COLO668 (cell line): ENCODE measurements around the gene RAD9A.
A peak's percentile ranks its signal among the peaks of the same experiment; 100 is the strongest.

ENCODE experiments used
- DNase-seq: peaks from one replicate; lab custom pipeline; 2025; ENCODE audit not compliant: unreplicated experiment; lab: John Stamatoyannopoulos, UW

RAD9A gene

GRCh38 chr11:67356864-67357561 lies 34.8 kb upstream of the RAD9A start:
- peak; percentile 60 for DNase-seq

DNA sequence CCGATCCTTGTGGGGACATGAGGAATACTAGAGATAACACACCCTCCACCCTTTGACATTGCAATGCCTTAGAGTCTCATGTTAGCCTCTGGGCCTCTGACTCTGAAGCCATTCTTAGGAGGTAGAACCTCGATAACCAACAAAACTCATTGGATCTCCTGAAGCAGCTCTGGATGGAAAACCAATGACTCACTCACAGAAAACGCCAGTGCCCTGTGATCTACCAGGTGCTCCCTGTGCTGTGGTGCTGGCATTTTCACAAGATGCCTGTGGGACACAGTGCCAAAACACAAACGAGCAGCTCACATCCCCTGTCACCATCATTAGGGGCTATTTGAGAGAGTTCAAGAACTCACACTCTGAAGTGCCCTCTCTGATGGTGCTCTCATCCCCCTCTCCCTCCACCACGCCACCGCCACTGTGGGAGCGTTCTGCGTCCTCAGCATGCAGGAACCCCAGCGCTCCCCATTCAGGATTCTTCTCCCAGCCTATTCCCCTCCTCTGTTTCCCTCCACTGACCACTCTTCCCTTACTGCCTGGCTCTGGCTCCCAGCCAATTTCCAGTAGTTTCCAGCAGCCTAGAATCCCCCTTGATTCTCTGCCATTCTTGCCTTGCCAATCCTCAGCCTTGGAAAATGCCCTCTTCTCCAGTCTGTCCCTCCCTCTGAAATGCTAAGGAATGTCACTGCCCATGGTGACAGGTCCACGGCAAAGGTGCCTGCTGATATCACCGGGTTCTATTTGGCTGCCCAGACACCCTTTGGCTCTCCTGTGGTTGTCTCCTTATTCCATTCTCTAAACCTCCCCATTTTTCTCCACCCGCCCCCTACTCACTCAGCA lies 33.7 kb upstream of the RAD9A start:
- DNase-seq = no peak

DNA sequence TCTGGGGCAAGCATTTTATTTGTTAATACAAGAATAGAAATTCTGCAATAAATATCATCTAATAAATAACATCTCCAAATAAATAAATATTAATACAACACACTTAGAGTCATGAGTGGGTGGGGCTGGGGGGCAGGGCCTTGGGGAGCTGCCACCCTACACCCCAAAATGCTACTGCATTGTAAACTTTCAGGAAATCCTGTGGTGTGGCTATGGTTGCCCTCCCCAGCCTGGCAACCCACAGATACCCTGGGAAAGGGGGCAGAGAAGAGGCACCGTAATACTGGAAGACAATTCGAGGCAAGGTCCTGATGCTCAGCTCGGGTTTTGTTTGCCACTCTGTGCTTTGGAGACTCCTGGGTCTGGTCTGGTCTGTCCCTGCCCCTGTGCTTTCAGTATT lies 27.6 kb upstream of the RAD9A start:
- no peak for DNase-seq

- no peak for DNase-seq
These were observed 26.7 kb upstream of the RAD9A start for GRCh38 chr11:67364783-67365722.

DNA sequence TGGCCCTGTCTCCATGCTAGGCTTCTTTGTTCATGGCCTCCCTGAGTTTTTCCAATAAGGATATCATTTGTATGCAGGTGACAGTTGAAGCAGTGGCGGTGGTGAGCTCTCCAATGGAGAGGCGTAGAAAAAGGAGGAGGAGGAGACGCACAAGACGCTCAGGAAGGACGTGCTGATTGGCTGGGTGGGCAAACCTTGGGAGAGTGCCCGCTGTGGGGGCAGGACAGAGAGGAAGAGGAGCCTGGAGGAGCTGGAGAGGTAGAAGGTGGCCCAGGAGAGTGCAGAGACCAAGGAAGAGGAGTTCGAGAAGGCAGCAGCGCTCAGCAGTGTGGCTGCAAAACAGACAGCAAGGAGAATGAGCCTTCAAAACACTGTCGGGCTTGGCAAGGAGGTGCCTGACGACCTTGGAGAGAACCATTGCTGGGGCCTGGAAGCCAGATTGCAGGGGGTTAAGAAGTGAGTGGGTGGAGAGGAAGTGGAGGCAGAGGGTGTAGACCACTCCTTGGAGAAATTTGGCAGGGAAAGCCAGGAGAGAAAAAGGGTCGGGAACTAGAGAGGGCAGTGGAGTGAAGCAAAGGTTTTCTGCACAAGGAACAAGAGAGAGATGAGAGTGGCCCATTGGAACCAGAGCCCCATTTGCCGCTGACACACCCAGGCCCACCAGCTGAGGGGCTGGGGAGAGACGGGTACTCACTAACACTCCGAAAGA lies 25.9 kb upstream of the RAD9A start:
- no peak for DNase-seq

- no peak for DNase-seq
These were observed 25.2 kb upstream of the RAD9A start for GRCh38 chr11:67366546-67366945.

GRCh38 chr11:67366961-67367760 lies 24.6 kb upstream of the RAD9A start:
- DNase-seq = no peak

DNA sequence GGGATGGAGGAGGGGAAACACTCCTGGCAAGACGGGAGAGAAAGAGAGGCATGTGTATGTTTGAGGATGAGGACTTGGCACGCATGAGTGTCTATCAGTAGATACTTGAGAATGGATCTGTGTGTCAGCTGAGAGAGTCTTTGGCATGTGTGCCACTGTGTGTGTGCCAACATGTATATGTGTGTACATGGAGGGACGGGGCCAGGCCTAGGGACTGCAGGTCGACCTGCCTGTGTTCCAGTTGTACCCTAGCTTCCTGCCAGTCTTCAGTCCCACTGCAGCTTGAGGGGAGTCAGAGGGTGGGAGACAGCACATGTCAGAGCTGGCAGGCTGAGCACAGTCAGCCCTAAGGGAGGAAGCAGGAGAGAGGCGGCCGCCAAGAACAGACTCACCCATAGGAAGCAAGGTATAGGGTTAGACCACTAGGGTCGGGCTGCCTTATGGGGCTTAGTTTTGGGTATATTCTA lies 24.0 kb upstream of the RAD9A start:
- DNase-seq = no peak

- no peak for DNase-seq
These were observed 23.2 kb upstream of the RAD9A start for GRCh38 chr11:67368621-67369020.

DNA sequence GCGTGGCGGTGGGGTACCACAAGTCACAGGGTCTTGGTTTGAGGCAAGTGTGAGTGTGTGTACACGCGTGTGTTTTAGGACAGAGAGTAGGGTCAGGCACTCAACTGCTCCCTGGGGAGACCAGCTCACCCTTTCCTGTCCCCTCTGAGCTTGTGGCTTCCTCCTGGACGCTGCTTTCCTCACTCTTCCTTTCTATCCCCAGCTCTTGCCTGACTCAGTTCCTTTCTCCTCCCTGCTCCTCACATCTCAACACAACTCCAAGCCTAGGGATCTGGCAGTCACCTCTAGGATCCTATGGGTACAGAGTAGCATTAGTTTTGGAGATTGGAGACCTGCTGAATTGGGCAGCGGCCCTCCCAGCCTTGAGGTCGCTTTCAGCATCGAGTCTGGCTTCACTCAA lies 22.5 kb upstream of the RAD9A start:
- no peak for DNase-seq

- DNase-seq = no peak
These were observed 21.9 kb upstream of the RAD9A start for GRCh38 chr11:67369801-67370284.

GRCh38 chr11:67370351-67371076 lies 21.3 kb upstream of the RAD9A start:
- DNase-seq = no peak

DNA sequence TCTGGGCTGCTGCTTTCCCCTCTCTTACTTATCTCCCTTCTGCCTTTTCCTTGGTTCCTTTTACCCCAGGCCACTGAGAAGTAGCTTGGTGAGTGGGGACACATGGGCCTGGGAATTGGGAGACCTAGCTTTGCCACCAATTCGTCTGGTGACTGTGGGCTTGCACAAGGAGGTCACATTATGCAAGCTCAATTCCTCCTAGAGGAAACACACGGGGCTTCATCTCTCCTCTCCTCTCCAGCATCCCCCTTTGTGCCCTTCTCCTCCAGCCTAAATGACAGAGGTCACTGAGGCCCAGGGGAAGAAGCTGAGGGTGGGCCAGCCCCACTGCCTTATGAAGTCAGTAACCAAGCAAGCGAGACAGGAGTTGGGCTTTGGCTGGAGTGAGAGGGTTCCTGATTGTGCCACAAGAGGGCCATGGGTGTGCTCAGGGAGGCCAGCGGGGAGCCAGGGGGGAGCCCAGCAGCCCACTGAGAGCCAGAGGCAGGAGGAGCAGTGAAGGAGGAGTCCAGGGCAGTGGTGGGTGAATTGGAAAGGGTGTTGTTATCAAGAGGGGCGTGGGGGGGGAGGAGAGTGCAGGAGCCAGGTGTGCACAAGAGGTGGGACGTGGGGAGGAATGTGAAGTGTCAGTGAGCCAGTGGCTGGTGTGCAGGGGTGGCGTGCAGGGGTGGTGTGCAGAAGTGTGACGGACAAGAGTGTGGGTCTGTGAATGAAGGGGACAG lies 20.4 kb upstream of the RAD9A start:
- peak; percentile 15 for DNase-seq

GRCh38 chr11:67371911-67372320 lies 19.9 kb upstream of the RAD9A start:
- DNase-seq = peak; percentile 12

- no peak for DNase-seq
These were observed 19.3 kb upstream of the RAD9A start for GRCh38 chr11:67372321-67372992.

GRCh38 chr11:67372993-67373647 lies 18.7 kb upstream of the RAD9A start, which contains the start of gene CLCF1:
CLCF1 (minus strand) TSS chr11:67373598; CDS start chr11:67373539, 59 bp downstream.
- peak; percentile 45 for DNase-seq
